HG03139 (cell line): ENCODE results near the gene ECE2.
A peak's percentile ranks its signal among the peaks of the same experiment; 100 is the strongest.

Experiments
- ATAC-seq: cut with Tn5 transposase; IDR thresholded peaks from one replicate; pipeline ENCODE4 v1.9.1; 2021; ENCODE audit not compliant: unreplicated experiment

Gene ECE2

GRCh38 chr3:184240384-184241140, 35.3 kb upstream of the ECE2 start:
- ATAC-seq = no peak

- ATAC-seq = no peak
Observed at GRCh38 chr3:184241141-184241446, 34.7 kb upstream of the ECE2 start.

GRCh38 chr3:184241447-184242296, 34.1 kb upstream of the ECE2 start:
- no peak for ATAC-seq

- ATAC-seq = no peak
Observed at GRCh38 chr3:184242297-184242685, 33.5 kb upstream of the ECE2 start.

- peak; percentile 45 for ATAC-seq
Observed at GRCh38 chr3:184248454-184249411, 27.1 kb upstream of the ECE2 start, which contains the start of gene ALG3. TSS of gene ALG3 (minus strand) at chr3:184248962. CDS start at chr3:184248940, 22 bp downstream.

GRCh38 chr3:184249412-184250166, 26.2 kb upstream of the ECE2 start, which contains the start of gene EEF1AKMT4:
TSS of gene EEF1AKMT4 (plus strand) at chr3:184249672. CDS start at chr3:184249695, 23 bp downstream.
- peak; percentile 86 for ATAC-seq

- ATAC-seq = peak; percentile 42
Observed at GRCh38 chr3:184250167-184250828, 25.5 kb upstream of the ECE2 start.

GRCh38 chr3:184255291-184256039, 20.4 kb upstream of the ECE2 start:
- ATAC-seq = no peak

- no peak for ATAC-seq
Observed at GRCh38 chr3:184257083-184257915, 18.5 kb upstream of the ECE2 start.

- no peak for ATAC-seq
Observed at GRCh38 chr3:184258926-184259325, 16.9 kb upstream of the ECE2 start.

- no peak for ATAC-seq
Observed at GRCh38 chr3:184259396-184259877, 16.4 kb upstream of the ECE2 start.

GRCh38 chr3:184259878-184260723, 15.7 kb upstream of the ECE2 start:
- ATAC-seq = no peak

- no peak for ATAC-seq
Observed at GRCh38 chr3:184260724-184261269, 15.0 kb upstream of the ECE2 start.

- no peak for ATAC-seq
Observed at GRCh38 chr3:184261270-184261853, 14.5 kb upstream of the ECE2 start, which contains the start of gene CAMK2N2. TSS of gene CAMK2N2 (minus strand) at chr3:184261553. CDS start at chr3:184261285, 268 bp downstream.

GRCh38 chr3:184261854-184262763, 13.7 kb upstream of the ECE2 start:
- ATAC-seq = no peak
